ENCODE data around the gene FAM20C. TPM values are rescaled to one million over a fixed set of nuclear protein-coding genes. Genes with fewer than 3 reads are reported as not detected.
"Not testable (repeated sequence)": the region's sequence is repeated elsewhere in the genome, so short reads cannot be mapped to it uniquely, and the experiment has no call there.

FAM20C gene
- total RNA-seq, 2 experiments from 2014 or later: 2.6 to 4.1 TPM

DNA sequence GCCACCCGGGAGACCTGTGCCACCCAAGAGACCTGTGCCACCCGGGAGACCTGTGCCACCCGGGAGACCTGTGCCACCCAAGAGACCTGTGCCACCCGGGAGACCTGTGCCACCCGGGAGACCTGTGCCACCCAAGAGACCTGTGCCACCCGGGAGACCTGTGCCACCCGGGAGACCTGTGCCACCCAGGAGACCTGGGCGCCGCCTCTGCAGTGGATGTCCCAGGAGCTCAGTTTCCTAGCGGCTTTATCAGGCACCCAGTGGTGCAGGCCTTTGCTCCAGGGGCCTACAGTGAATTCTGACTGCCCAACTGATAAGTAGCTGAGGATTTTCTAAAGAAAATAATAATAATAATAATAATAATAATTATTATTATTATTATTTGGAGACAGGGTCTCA, 51.2 kb downstream of the FAM20C start:
- DNase-seq; H3K27ac Mint-ChIP-seq; ATAC-seq (ENCODE audit: low read depth); H3K36me3 Mint-ChIP-seq; H3K4me3 Mint-ChIP-seq; H3K27me3 Mint-ChIP-seq; POLR2A ChIA-PET; H3K4me1 Mint-ChIP-seq; H3K9me3 Mint-ChIP-seq: not testable (repeated sequence)

- H3K36me3 Mint-ChIP-seq: no peaks in the 10 kb centered on the region
- DNase-seq (no peak), ATAC-seq (ENCODE audit: low read depth) (no peak)
- peaks cover 6% of the 10 kb centered on the region for H3K4me1 Mint-ChIP-seq
- POLR2A ChIA-PET: no interaction called here
- no peaks in the 10 kb centered on the region for H3K27me3 Mint-ChIP-seq
- no peak overlapping the region for H3K4me3 Mint-ChIP-seq
- H3K9me3 Mint-ChIP-seq: peaks cover 1% of the 10 kb centered on the region
- H3K27ac Mint-ChIP-seq: no peak overlapping the region
These were observed 52.6 kb downstream of the FAM20C start for GRCh38 chr7:244974-245373.

DNA sequence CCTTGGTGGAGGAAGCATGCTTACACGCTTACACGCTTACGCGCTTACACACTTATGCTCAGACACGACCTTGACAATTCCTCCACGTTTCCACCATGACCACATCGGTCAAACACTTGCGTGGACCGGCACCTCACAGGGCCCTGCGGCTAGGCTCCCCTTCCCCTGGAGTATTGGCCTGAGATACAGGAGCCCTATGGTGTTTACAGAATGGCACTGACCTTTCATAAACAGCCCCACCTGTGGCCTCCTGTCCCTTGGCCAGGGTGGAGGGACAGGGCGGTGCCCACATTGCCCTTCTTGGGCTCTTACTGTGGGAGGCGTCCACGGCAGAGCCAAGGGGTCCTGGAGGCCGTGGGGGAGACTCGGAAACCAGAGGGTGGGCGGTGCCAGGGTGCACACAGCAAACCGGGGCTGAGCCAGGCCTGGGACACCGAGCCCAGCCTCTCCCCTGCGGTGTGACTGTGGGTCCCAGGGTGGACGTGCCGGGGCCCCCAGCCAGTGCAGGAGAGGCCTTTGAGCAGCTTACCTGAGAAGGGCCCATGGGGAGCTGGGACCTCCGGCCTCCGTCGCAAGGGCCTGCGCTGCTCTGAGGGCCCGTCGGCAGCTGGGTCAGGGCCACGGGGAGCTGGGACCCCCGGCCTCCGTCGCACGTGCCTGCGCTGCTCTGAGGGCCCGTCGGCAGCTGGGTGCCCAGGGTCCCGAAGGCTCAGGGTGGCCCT, 53.4 kb downstream of the FAM20C start:
- Mint-ChIP-seq H3K9me3 (peaks cover 1% of the 10 kb centered on the region), H3K27ac (no peak overlapping the region), H3K4me3 (no peak overlapping the region), H3K4me1 (peaks cover 5% of the 10 kb centered on the region), H3K27me3 (no peaks in the 10 kb centered on the region), H3K36me3 (no peaks in the 10 kb centered on the region)
- DNase-seq: no peak
- no peak for ATAC-seq (ENCODE audit: low read depth)
- POLR2A ChIA-PET: no interaction called here

GRCh38 chr7:246451-246850, 54.1 kb downstream of the FAM20C start:
- no peak for DNase-seq
- Mint-ChIP-seq H3K4me3 (no peak overlapping the region), H3K27ac (no peak overlapping the region), H3K36me3 (no peaks in the 10 kb centered on the region), H3K4me1 (peaks cover 3% of the 10 kb centered on the region), H3K27me3 (no peaks in the 10 kb centered on the region), H3K9me3 (peaks cover 1% of the 10 kb centered on the region)
- ATAC-seq (ENCODE audit: low read depth): no peak
- POLR2A ChIA-PET: no interaction called here

DNA sequence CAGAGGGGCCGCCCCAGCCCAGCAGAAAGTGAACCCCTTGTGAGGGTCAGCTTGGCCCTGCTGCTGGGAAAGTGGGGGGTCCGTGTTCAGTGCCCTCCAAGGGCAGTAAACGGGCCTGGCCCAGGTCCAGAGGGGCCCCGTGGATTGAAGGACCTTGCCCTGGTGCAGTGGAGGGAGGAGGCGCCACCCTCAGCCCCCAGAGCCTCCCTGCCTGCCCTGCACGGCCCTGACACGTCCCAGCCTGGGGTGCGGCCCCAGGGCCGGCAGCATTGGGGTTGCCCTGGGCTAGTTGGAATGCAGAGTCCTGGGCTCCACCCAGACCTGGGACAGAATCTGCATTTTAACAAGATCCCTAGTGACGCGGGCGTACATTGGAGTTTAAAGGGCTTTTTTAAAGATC, 54.8 kb downstream of the FAM20C start:
- ATAC-seq (ENCODE audit: low read depth) (no peak), DNase-seq (no peak)
- Mint-ChIP-seq H3K27ac (no peak overlapping the region), H3K4me3 (no peak overlapping the region), H3K36me3 (no peaks in the 10 kb centered on the region), H3K9me3 (no peaks in the 10 kb centered on the region), H3K4me1 (no peaks in the 10 kb centered on the region), H3K27me3 (no peaks in the 10 kb centered on the region)
- POLR2A ChIA-PET: no interaction called here

GRCh38 chr7:247636-248035, 55.3 kb downstream of the FAM20C start:
- Mint-ChIP-seq H3K27ac (no peak overlapping the region), H3K4me1 (no peaks in the 10 kb centered on the region), H3K4me3 (no peak overlapping the region), H3K27me3 (no peaks in the 10 kb centered on the region), H3K9me3 (no peaks in the 10 kb centered on the region), H3K36me3 (no peaks in the 10 kb centered on the region)
- DNase-seq: no peak
- POLR2A ChIA-PET: no interaction called here
- no peak for ATAC-seq (ENCODE audit: low read depth)

- ATAC-seq (ENCODE audit: low read depth) (no peak), DNase-seq (no peak)
- H3K9me3 Mint-ChIP-seq: no peaks in the 10 kb centered on the region
- H3K4me3 Mint-ChIP-seq: no peak overlapping the region
- no peaks in the 10 kb centered on the region for H3K36me3 Mint-ChIP-seq
- H3K27me3 Mint-ChIP-seq: no peaks in the 10 kb centered on the region
- POLR2A ChIA-PET: no interaction called here
- no peaks in the 10 kb centered on the region for H3K4me1 Mint-ChIP-seq
- H3K27ac Mint-ChIP-seq: no peak overlapping the region
These were observed 56.5 kb downstream of the FAM20C start for GRCh38 chr7:248732-249435.

DNA sequence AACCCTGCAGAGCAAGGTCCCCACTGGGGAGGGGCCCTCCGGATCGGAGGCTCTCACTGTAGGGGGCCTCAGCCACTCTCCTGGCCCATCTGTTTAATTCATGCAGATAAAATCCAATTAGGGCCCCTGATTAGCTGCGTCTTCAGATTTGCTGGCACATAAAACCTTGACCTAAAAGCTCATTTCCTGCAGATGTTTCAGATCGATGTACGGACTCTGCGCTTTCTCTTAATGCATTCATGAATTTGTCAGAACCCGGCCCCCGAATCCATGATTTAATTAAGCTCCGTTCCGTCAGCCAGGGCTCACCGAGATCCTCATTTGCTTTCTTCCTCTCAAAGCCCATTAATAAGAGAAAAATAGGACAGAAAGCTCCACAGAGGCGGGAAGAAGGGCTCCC, 57.6 kb downstream of the FAM20C start:
- no peaks in the 10 kb centered on the region for H3K4me1 Mint-ChIP-seq
- no peaks in the 10 kb centered on the region for H3K9me3 Mint-ChIP-seq
- ATAC-seq (ENCODE audit: low read depth) (no peak), DNase-seq (no peak)
- POLR2A ChIA-PET: no interaction called here
- no peak overlapping the region for H3K4me3 Mint-ChIP-seq
- no peak overlapping the region for H3K27ac Mint-ChIP-seq
- H3K27me3 Mint-ChIP-seq: no peaks in the 10 kb centered on the region
- no peaks in the 10 kb centered on the region for H3K36me3 Mint-ChIP-seq

DNA sequence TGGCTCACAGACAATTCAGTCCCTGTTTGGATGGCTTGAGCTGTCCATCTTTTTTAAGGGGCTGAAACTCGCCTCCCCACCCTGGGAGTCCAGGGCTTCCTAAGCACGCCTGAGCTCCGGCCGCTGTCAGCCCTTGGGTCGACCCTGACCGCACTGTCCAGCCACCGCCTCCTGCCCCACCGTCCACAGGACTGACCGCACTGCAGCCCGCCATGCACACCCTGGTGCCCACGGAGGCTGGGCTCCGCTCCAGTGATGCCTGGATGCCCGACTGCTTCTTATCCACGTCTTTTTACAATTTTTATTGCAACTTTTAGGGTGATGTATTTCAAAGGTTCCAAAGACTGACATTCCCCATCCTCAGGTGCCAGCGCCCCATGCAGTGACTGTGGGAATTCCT, 58.2 kb downstream of the FAM20C start:
- H3K36me3 Mint-ChIP-seq: no peaks in the 10 kb centered on the region
- POLR2A ChIA-PET: no interaction called here
- no peak overlapping the region for H3K27ac Mint-ChIP-seq
- no peaks in the 10 kb centered on the region for H3K9me3 Mint-ChIP-seq
- no peaks in the 10 kb centered on the region for H3K27me3 Mint-ChIP-seq
- no peaks in the 10 kb centered on the region for H3K4me1 Mint-ChIP-seq
- H3K4me3 Mint-ChIP-seq: no peak overlapping the region
- ATAC-seq (ENCODE audit: low read depth): no peak
- DNase-seq: no peak

DNA sequence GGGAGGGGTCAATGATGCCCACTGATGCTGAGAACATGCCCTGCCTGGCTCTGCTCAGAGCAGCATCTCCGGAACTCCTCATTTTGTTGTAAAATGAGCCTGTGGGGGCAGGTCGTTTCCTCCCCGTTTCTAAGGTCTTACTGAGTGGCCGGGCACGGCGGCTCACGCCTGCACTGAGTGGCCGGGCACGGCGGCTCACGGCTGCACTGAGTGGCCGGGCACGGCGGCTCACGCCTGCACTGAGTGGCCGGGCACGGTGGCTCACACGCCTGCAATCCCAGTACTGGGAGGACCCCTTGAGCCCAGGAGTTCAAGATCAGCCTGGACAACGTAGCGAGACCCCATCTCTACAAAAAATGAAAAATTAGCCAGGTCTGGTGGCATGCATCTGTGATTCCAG, 58.6 kb downstream of the FAM20C start:
- H3K27me3 Mint-ChIP-seq: no peaks in the 10 kb centered on the region
- no peaks in the 10 kb centered on the region for H3K9me3 Mint-ChIP-seq
- POLR2A ChIA-PET: no interaction called here
- no peak for ATAC-seq (ENCODE audit: low read depth)
- DNase-seq: no peak
- H3K36me3 Mint-ChIP-seq: no peaks in the 10 kb centered on the region
- H3K27ac Mint-ChIP-seq: no peak overlapping the region
- H3K4me1 Mint-ChIP-seq: no peaks in the 10 kb centered on the region
- no peak overlapping the region for H3K4me3 Mint-ChIP-seq

DNA sequence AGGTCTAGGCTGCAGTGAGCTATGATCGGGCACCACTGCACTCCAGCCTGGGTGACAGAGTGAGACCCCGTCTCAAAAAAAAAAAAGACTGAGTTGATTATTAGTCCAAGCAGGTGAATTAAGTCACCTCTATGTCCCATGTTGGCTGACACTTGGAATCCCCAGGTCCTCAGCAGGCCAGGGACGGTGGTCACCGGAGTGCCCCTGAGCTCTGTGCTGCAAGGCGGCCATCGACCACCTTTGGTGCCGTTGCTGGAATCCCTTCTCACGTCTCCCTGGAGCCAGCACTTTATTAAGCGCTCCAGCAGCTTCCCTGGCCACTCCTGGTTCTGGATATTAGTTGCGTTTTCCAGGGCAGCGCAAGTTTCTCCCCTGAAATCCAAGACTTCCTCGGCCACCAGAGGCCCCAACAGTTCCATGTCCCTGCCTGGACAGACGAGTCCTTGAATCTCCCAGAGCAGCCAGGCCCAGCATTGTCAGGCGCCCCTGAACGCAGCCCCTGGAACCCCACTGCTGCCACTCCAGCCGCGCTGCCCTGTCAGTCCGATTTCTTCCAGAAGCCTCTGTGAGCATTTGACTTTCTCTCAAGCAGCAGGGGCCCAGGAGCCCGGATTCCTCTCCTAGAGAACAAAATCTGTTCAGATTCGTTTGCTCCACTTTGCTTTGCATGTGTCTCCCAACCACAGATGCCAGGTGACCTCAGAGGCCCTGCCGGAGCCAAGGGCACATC, 59.2 kb downstream of the FAM20C start:
- Mint-ChIP-seq H3K36me3 (no peaks in the 10 kb centered on the region), H3K4me3 (no peak overlapping the region), H3K4me1 (no peaks in the 10 kb centered on the region), H3K27me3 (no peaks in the 10 kb centered on the region), H3K9me3 (no peaks in the 10 kb centered on the region), H3K27ac (no peak overlapping the region)
- no peak for DNase-seq
- POLR2A ChIA-PET: no interaction called here
- ATAC-seq (ENCODE audit: low read depth): no peak

- no peaks in the 10 kb centered on the region for H3K36me3 Mint-ChIP-seq
- no peaks in the 10 kb centered on the region for H3K9me3 Mint-ChIP-seq
- no peak overlapping the region for H3K4me3 Mint-ChIP-seq
- ATAC-seq (ENCODE audit: low read depth) (no peak), DNase-seq (no peak)
- H3K4me1 Mint-ChIP-seq: no peaks in the 10 kb centered on the region
- no peak overlapping the region for H3K27ac Mint-ChIP-seq
- no peaks in the 10 kb centered on the region for H3K27me3 Mint-ChIP-seq
- POLR2A ChIA-PET: no interaction called here
These were observed 60.0 kb downstream of the FAM20C start for GRCh38 chr7:252216-252965.

DNA sequence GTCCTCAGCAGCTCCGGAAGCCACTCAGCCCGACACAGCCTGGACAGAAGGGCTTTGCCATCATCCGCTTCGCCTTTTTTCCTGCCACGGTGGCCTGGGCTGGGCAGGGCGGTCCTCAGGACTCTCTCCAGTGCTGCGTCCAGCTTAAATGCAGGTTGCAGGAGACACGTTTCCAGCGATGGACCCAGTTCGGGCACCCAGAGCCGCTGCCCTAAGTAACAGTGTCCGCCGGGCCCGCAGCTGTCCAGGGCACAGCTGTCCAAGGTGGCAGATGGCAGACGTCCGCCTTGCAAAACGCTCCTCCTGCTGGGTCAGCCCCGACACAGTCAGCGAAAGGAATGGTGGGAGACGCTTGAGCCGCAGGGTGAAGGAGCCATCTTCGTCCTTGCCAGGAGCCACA, 60.6 kb downstream of the FAM20C start:
- Mint-ChIP-seq H3K27ac (no peak overlapping the region), H3K36me3 (no peaks in the 10 kb centered on the region), H3K27me3 (no peaks in the 10 kb centered on the region), H3K9me3 (no peaks in the 10 kb centered on the region), H3K4me1 (no peaks in the 10 kb centered on the region), H3K4me3 (no peak overlapping the region)
- DNase-seq: no peak
- POLR2A ChIA-PET: no interaction called here
- ATAC-seq (ENCODE audit: low read depth): no peak

Measured in activated naive CD8-positive, alpha-beta T cell treated with anti-CD3 and anti-CD28 coated beads, Interleukin-2, amount 10 ng/mL, durations not matched to agents 7 days and 5 days (primary cell).